Karpas-422 (cell line): ENCODE results near the gene DGKZ. TPM values are rescaled to one million over a fixed set of nuclear protein-coding genes. Genes with fewer than 3 reads are reported as not detected.
"Not testable (repeated sequence)": the region's sequence is repeated elsewhere in the genome, so short reads cannot be mapped to it uniquely, and the experiment has no call there.

Experiments used
- DNase-seq: peaks from one replicate; pipeline ENCODE4 v3.0.0-alpha.2; 2015
- H2AFZ ChIP-seq: fragments of 200-600 bp; sonication (generic); 2 replicates; pipeline ENCODE4 v1.6.1; 2014; ENCODE audit warnings: antibody characterized with exemption, low read length, mixed read lengths
- H3K27ac ChIP-seq: fragments of 200-600 bp; sonication (generic); 2 replicates; pipeline ENCODE4 v1.5.1; 2014; ENCODE audit warnings: mild to moderate bottlenecking, low read length, moderate library complexity
- H3K27me3 ChIP-seq: fragments of 200-600 bp; sonication (generic); 2 replicates; pipeline ENCODE4 v1.6.1; 2014; ENCODE audit warnings: low read length, mixed read lengths
- H3K36me3 ChIP-seq: fragments of 200-600 bp; sonication (generic); 2 replicates; pipeline ENCODE4 v1.6.1; 2014; ENCODE audit warnings: low read length, mixed read lengths; ENCODE audit not compliant: insufficient read depth
- H3K4me1 ChIP-seq: fragments of 200-600 bp; sonication (generic); 2 replicates; pipeline ENCODE4 v1.6.1; 2014; ENCODE audit warnings: mild to moderate bottlenecking, low read length, mixed read lengths
- H3K4me2 ChIP-seq: fragments of 200-600 bp; sonication (generic); 2 replicates; pipeline ENCODE4 v1.6.1; 2014; ENCODE audit warnings: low read length, low read depth, mild to moderate bottlenecking; ENCODE audit not compliant: poor library complexity, severe bottlenecking
- H3K4me3 ChIP-seq: fragments of 200-600 bp; sonication (generic); 2 replicates; pipeline ENCODE4 v1.5.1; 2014; ENCODE audit warnings: mild to moderate bottlenecking, antibody characterized with exemption, low read length, mixed read lengths
- H3K79me2 ChIP-seq: fragments of 200-600 bp; sonication (generic); 2 replicates; pipeline ENCODE4 v1.6.1; 2014; ENCODE audit warnings: mild to moderate bottlenecking, low read length, mixed read lengths
- H3K9ac ChIP-seq: fragments of 200-600 bp; sonication (generic); 2 replicates; pipeline ENCODE4 v1.6.0; 2014; ENCODE audit warnings: low read length
- H3K9me2 ChIP-seq: fragments of 200-600 bp; sonication (generic), shearing (Covaris generic); replicated peaks from 2 replicates; pipeline ENCODE4 v1.6.0; 2014; ENCODE audit warnings: mild to moderate bottlenecking, low read length, moderate library complexity; ENCODE audit not compliant: insufficient read depth
- H3K9me3 ChIP-seq: fragments of 300-700, 200-600 bp; sonication (generic); 2 replicates; pipeline ENCODE4 v1.6.1; 2014; ENCODE audit warnings: low read length, mixed read lengths
- H4K20me1 ChIP-seq: fragments of 200-600 bp; sonication (generic); 2 replicates; pipeline ENCODE4 v1.6.1; 2014; ENCODE audit warnings: mild to moderate bottlenecking, antibody characterized with exemption, low read length, low read depth; ENCODE audit not compliant: insufficient read depth
- total RNA-seq: library from RNA; depleted of rRNA; stranded (reverse); fragments of >200 nt; shearing (Covaris generic); gene quantifications from 2 replicates; pipeline ENCODE4 v1.2.3, GENCODE V29; 2014; ENCODE audit warnings: low replicate concordance; rRNA removed

The DGKZ gene, protein sequence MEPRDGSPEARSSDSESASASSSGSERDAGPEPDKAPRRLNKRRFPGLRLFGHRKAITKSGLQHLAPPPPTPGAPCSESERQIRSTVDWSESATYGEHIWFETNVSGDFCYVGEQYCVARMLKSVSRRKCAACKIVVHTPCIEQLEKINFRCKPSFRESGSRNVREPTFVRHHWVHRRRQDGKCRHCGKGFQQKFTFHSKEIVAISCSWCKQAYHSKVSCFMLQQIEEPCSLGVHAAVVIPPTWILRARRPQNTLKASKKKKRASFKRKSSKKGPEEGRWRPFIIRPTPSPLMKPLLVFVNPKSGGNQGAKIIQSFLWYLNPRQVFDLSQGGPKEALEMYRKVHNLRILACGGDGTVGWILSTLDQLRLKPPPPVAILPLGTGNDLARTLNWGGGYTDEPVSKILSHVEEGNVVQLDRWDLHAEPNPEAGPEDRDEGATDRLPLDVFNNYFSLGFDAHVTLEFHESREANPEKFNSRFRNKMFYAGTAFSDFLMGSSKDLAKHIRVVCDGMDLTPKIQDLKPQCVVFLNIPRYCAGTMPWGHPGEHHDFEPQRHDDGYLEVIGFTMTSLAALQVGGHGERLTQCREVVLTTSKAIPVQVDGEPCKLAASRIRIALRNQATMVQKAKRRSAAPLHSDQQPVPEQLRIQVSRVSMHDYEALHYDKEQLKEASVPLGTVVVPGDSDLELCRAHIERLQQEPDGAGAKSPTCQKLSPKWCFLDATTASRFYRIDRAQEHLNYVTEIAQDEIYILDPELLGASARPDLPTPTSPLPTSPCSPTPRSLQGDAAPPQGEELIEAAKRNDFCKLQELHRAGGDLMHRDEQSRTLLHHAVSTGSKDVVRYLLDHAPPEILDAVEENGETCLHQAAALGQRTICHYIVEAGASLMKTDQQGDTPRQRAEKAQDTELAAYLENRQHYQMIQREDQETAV
- total RNA-seq = 59.4 and 106 TPM in 2 replicates

DNA sequence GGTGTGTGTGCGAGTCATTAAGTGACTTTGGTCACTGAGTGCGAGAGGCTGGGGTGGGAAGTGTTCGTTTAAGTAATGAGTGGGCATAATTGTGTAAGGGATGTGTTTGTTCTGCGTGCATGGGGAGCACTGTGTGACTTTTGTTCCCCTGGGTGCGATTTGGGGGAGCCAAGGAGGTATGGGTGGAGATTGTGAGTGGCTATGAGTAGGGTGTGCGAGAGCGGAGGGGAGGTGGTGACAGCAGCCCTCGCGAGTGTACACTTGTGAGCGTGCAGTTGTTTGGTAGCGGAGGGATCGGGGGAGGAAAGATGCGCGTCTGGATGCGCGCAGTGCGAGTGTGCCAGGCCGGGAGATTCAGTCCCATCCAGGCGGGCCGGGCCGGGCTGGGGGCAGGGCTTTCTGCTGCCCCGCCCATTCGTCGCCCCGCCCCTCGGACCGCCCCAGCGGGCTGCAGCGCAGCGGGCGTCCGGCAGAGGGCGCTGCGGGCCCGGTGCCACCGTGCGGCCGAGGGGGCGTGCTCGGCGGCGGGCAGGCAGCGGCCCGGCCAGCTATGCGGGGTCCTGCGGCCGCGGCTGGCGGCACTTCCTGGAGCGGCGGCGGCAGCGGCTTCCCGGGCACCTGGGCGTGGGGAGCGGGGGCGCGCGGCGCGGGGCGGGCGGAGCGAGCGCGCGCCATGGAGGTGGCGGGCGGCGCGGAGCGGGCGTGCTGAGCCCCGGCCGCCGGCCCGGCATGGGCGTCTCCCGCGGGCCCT, at the start of gene DGKZ:
Gene DGKZ (plus strand): TSS at position 578 of the 751 bp plus-strand sequence. CDS start 197 bp downstream, outside the sequence.
- no peak within 1 kb of the TSS for H2AFZ ChIP-seq

DNA sequence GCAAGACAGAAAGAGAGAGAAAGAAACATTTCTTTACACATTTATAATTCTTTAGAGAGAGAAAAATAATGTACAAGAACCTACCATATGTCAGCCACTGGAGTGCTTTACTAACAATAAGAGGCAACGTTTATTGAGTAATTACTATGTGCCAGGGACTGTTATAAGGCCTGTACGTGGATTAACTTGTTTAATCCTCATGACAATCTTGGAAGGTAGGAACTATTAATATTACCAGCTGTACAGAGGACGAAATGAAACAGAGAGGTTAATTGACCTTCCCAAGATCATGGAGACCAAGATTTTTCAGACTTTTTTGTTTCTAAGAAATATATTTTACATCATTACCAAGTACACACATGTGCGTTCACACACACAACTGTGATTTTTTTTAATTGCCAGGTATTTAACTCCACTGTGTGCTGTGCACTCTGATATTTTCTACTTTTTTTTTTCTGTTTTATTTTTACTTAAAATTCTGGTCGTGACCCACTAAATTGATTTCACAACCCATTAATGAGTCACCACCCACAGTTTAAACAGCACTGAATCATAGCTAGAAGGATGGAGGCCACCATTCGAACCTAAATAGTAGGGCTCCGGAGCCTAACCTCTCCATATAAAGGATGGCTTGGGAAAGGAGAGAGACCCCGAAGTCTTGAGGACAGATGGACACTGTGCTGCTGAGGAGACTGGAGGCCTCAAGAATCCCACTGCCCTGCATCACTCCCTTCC, 48.4 kb upstream of the DGKZ start:
- Histone ChIP-seq H3K4me2 (no peak overlapping the region), H3K9me3 (no peaks in the 10 kb centered on the region), H3K27ac (no peak overlapping the region), H3K79me2 (no peaks in the 10 kb centered on the region), H3K4me1 (peaks cover 18% of the 10 kb centered on the region), H2AFZ (no peak overlapping the region), H3K27me3 (no peaks in the 10 kb centered on the region), H3K9me2 (no peaks in the 10 kb centered on the region), H3K4me3 (no peak overlapping the region), H3K36me3 (no peaks in the 10 kb centered on the region), H4K20me1 (no peaks in the 10 kb centered on the region), H3K9ac (no peak overlapping the region)
- no peak for DNase-seq

More for the DNA sequence above, at the start of gene DGKZ:
- H3K4me2 ChIP-seq = peak within 1 kb of the TSS; percentile 94
- peak within 1 kb of the TSS; percentile 35 for H3K27ac ChIP-seq
- H3K79me2 ChIP-seq = peaks cover 44% of the 10 kb centered on the region
- peak within 1 kb of the TSS; percentile 87 for H3K9ac ChIP-seq
- no peaks in the 10 kb centered on the region for H3K36me3 ChIP-seq
- peak within 1 kb of the TSS; percentile 96 for H3K4me3 ChIP-seq
- H3K9me3 ChIP-seq = no peaks in the 10 kb centered on the region
- no peaks in the 10 kb centered on the region for H3K27me3 ChIP-seq
- peaks cover 3% of the 10 kb centered on the region; the same call in 1 of the 2 replicates for H4K20me1 ChIP-seq
- peak; percentile 95 for DNase-seq
- peaks cover 60% of the 10 kb centered on the region for H3K4me1 ChIP-seq
- H3K9me2 ChIP-seq = no peaks in the 10 kb centered on the region

DNA sequence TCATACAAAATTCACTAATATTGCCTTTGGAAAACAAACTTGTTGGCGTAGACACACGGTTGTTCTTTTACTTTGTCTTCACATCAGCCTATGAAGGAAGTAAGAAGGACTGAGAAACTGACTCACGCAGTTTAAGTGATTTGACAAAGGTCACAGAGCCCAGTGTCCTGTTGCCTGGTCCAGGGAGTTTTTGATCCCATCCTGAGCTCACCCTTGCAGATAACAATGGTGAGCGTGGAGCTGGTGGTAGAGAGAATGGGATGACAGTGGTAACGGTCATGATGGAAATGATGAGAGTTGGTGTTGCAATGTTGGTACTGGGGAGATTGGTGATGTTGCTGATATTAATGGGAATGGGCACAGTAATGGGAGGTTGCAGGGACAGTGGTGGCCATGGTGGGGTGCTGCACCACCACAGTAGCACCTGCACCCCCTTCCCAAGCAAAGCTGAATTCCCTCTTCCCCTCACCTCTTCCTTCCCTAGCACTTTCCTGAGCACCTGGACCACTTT, 47.8 kb upstream of the DGKZ start:
- no peak overlapping the region for H3K4me2 ChIP-seq
- no peak overlapping the region for H2AFZ ChIP-seq

DNA sequence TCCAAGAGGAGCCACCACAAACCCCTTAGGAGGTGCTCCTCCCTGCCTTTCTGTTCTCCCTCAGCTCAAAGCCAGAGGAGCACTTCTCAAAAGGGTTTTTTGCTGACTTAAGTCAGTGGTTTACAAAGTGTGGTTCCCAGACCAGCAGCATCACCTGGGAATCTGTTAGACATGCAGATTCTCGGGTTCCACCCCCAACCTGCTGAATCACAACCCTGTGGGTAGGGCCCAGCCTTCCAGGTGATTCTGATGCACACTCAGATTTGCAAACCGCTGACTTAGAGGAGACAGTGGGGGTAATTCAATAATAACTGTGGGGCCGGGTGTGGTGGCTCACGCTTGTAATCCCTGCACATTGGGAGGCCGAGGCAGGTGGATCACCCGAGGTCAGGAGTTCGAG, 47.0 kb upstream of the DGKZ start:
- Histone ChIP-seq H3K4me3 (no peak overlapping the region), H3K9ac (no peak overlapping the region), H3K4me1 (peaks cover 27% of the 10 kb centered on the region), H3K36me3 (no peaks in the 10 kb centered on the region), H3K27ac (no peak overlapping the region), H3K4me2 (no peak overlapping the region), H3K79me2 (no peaks in the 10 kb centered on the region), H3K27me3 (no peaks in the 10 kb centered on the region), H2AFZ (no peak overlapping the region), H3K9me3 (no peaks in the 10 kb centered on the region), H4K20me1 (no peaks in the 10 kb centered on the region), H3K9me2 (no peaks in the 10 kb centered on the region)
- no peak for DNase-seq

More for the DNA sequence above, 47.8 kb upstream of the DGKZ start:
- DNase-seq = no peak
- Histone ChIP-seq H3K4me3 (no peak overlapping the region), H3K9me3 (no peaks in the 10 kb centered on the region), H4K20me1 (no peaks in the 10 kb centered on the region), H3K27me3 (no peaks in the 10 kb centered on the region), H3K36me3 (no peaks in the 10 kb centered on the region), H3K9ac (no peak overlapping the region), H3K79me2 (no peaks in the 10 kb centered on the region), H3K4me1 (peaks cover 24% of the 10 kb centered on the region), H3K9me2 (no peaks in the 10 kb centered on the region), H3K27ac (no peak overlapping the region)

DNA sequence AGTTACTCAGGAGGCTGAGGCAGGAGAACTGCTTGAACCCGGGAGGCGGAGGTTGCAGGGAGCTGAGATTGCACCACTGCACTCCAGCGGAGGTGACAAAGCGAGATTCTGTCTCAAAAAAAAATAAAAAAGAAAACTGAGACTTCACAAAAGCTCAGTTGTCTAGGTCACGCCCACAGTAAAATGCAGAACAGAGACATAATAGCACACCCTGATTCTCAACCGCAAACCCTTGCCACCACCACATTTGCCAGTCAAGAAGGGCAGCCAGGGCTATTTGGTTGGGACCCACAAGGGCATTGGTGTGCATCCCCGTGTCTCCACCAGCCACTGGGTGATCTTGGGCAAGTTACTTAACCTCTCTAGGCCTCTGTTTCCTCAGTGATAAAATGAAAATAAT, 44.4 kb upstream of the DGKZ start:
- H3K4me1 ChIP-seq = peaks cover 27% of the 10 kb centered on the region
- no peaks in the 10 kb centered on the region for H3K36me3 ChIP-seq
- H3K9me2 ChIP-seq = no peaks in the 10 kb centered on the region
- H3K9me3 ChIP-seq = no peaks in the 10 kb centered on the region
- no peaks in the 10 kb centered on the region for H3K79me2 ChIP-seq
- no peak overlapping the region for H2AFZ ChIP-seq
- peak overlapping the region; percentile 81 for H3K27ac ChIP-seq
- peak; percentile 92 for DNase-seq
- no peaks in the 10 kb centered on the region for H3K27me3 ChIP-seq
- H3K9ac ChIP-seq = no peak overlapping the region
- H3K4me2 ChIP-seq = peak overlapping the region; percentile 47
- no peaks in the 10 kb centered on the region for H4K20me1 ChIP-seq
- H3K4me3 ChIP-seq = 0 out of 2 replicates have a peak overlapping the region, but pooled peaks have one; percentile 20

DNA sequence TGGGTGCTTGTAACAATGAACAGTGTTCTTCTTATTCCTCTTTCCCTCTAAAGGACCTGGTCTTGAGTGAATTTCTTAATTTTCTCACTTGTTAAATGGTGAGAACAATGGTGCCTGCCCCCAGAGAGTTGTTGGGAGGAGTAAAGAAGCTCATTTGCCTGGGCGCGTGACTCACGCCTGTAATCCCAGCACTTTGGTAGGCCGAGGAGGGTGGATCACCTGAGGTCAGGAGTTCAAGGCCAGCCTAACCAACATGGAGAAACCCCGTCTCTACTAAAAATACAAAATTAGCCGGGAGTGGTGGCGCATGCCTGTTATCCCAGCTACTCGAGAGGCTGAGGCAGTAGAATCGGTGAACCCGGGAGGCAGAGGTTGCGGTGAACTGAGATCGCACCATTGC, 43.2 kb upstream of the DGKZ start:
- peak overlapping the region; percentile 81 for H3K27ac ChIP-seq
- H3K27me3 ChIP-seq, H2AFZ ChIP-seq, H3K9me3 ChIP-seq, H3K36me3 ChIP-seq, H3K9me2 ChIP-seq, DNase-seq, H3K79me2 ChIP-seq, H3K4me3 ChIP-seq, H3K9ac ChIP-seq, H4K20me1 ChIP-seq, H3K4me2 ChIP-seq: not testable (repeated sequence)
- H3K4me1 ChIP-seq = peaks cover 31% of the 10 kb centered on the region

DNA sequence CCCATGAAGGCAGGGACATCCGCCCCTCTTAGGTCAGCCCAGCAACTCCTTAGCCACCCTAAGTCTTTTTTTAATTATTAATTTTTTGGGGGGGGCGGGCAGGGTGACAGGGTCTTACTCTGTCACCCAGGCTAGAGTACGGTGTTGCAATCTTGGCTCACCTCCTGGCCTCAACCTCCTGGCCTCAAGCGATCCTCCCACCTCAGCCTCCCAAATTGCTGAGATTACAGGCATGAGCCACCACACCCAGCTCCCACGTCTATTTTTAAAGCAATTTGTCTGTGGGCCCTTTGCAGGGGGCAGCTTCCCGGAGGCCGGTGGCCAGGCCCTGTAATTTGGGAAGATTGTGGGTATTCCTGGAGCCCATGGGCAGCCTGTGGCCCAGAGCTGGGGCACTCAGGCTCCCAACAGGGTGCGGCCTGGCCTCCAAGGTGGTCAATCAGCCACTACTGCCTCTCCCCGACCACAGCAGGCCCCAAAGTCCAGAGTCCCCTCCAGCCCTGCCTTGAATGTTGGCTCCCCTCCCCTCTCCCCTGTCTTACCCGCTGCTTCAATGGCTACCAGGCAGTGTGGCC, 42.6 kb upstream of the DGKZ start:
- Histone ChIP-seq H3K36me3 (no peaks in the 10 kb centered on the region), H3K27me3 (no peaks in the 10 kb centered on the region), H4K20me1 (no peaks in the 10 kb centered on the region), H3K4me1 (peaks cover 38% of the 10 kb centered on the region), H3K9me3 (no peaks in the 10 kb centered on the region), H3K27ac (no peak overlapping the region), H3K79me2 (no peaks in the 10 kb centered on the region), H3K9me2 (no peaks in the 10 kb centered on the region), H3K9ac (no peak overlapping the region), H3K4me2 (no peak overlapping the region), H2AFZ (0 out of 2 replicates have a peak overlapping the region, but pooled peaks have one; percentile 86), H3K4me3 (no peak overlapping the region)
- DNase-seq = no peak
